Measurements from ENCODE around the gene RPEL1. TPM values are rescaled to one million over a fixed set of nuclear protein-coding genes. Genes with fewer than 3 reads are reported as not detected.
"Not testable (repeated sequence)": the region's sequence is repeated elsewhere in the genome, so short reads cannot be mapped to it uniquely, and the experiment has no call there.

RPEL1 gene
- 0.18 TPM for polyA plus RNA-seq (ENCODE audit: insufficient read length)
- long read RNA-seq, donor 1: 0 reads
- long read RNA-seq, donor 2: 0 reads
- long read RNA-seq, donor 3: 0 reads
- long read RNA-seq, donor 4, partial matches to known transcripts: 0 of 1 reads
- long read RNA-seq, donor 4, other reads (novel, unspliced or antisense): 0 of 1 reads
- long read RNA-seq, donor 5: 0 reads
- long read RNA-seq, donor 6: 0 reads
- long read RNA-seq, donor 7: 0 reads
- long read RNA-seq, donor 8: 0 reads

GRCh38 chr10:103245587-103245986 lies at the start of gene RPEL1:
RPEL1 (plus strand) TSS chr10:103245887; CDS start chr10:103245997, 110 bp downstream.
- not testable (repeated sequence) for DNase-seq

GRCh38 chr10:103196516-103196915 lies 49.2 kb upstream of the RPEL1 start:
- DNase-seq: no peak

DNA sequence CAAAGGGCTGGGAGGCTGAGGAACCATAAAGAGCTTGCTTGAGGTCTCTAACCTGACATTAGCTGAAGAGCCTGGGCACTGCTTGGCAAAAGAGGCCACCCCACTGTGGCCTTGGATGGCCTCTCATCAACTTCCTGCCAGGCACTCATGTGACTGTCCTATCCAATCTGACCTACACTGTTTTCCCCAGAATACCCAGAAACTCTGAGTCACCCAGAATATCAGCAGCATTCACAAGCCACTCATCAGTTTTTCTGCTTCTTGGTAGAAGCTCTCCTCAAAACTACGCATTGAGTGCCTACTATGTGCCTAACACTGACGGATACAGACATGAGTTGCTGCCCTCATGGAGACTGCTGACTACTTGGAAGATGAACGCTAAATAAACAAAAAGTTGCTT lies 48.5 kb upstream of the RPEL1 start:
- no peak for DNase-seq

GRCh38 chr10:103197903-103198302 lies 47.8 kb upstream of the RPEL1 start:
- DNase-seq: no peak

DNA sequence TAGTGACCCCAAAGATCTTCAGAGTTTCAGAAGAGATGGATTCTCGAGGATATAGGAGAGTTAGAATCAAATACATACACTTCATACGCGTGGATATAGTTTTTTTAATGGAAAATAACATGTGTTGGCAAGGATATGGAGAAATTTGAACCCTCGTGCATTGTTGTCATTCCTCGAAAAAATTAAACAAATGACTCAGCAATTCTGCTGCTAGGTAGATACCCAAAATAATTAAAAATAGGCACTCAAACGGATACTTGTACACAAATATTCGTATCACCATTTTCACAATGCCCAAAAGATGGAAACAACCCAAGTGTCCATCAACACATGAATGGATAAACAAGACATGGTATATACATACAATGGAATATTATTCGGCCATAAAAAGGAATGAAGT lies 47.0 kb upstream of the RPEL1 start:
- no peak for DNase-seq

- DNase-seq: no peak
Measured at GRCh38 chr10:103199488-103199887, 46.2 kb upstream of the RPEL1 start.

- DNase-seq: no peak
Measured at GRCh38 chr10:103202319-103202718, 43.4 kb upstream of the RPEL1 start.

DNA sequence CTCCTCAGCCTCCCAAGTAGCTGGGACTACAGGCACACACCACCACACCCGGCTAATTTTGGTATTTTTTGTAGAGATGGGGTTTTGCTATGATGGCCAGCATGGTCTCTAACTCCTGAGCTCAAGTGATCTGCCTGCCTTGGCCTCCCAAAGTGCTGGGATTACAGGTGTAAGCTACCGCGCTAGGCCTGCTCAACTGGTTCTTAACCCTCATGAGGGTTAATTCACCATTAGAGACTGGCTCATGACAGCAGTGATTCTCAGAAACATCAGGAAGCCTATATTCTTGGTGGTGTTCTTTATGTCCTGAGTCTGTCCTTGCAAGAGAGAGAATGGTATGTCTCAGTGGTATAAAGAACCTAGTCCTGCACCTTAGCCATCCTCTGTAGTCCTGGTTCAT lies 42.2 kb upstream of the RPEL1 start:
- DNase-seq: no peak

GRCh38 chr10:103204353-103205255 lies 41.1 kb upstream of the RPEL1 start:
- no peak for DNase-seq

DNA sequence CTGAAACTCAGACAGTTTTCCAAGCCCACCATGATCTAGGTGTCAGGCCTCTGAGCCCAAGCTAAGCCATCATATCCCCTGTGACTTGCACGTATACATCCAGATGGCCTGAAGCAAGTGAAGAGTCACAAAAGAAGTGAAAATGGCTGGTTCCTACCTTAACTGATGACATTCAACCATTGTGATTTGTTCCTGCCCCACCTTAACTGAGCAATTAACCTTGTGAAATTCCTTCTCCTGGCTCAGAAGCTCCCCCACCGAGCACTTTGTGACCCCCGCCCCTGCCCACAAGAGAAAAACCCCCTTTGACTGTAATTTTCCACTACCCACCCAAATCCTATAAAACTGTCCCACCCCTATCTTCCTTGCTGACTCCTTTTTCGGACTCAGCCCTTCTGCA lies 40.3 kb upstream of the RPEL1 start:
- DNase-seq: not testable (repeated sequence)

GRCh38 chr10:103206715-103207114 lies 39.0 kb upstream of the RPEL1 start:
- not testable (repeated sequence) for DNase-seq

GRCh38 chr10:103207141-103207540 lies 38.5 kb upstream of the RPEL1 start:
- no peak for DNase-seq

DNA sequence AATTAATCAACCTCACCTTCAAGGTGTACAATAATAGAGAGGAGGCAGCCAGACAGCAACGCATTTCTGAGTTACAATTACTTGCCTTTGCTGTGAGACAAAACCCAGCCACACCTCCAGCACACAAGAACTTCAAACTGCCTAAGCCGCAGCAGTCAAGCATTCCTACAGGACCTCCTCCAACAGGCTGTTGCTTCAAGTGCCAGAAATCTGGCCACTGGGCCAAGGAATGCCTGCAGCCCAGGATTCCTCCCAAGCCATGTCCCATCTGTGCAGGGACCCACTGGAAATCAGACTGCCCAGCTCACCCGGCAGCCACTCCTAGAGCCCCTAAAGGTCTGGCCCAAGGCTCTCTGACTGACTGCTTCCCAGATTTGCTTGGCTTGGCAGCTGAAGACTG lies 38.0 kb upstream of the RPEL1 start:
- not testable (repeated sequence) for DNase-seq

DNA sequence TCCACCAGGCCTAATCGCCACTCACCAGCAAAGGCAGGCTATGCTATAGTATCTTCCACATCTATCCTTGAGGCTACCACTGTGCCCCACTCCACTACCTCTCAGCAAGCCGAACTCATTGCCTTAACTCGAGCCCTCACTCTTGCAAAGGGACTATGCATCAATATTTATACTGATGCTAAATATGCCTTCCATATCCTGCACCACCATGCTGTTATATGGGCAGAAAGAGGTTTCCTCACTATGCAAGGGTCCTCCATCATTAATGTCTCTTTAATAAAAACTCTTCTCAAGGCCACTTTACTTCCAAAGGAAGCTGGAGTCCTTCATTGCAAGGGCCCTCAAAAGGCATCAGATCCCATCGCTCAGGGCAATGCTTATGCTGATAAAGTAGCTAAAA lies 35.4 kb upstream of the RPEL1 start:
- DNase-seq: not testable (repeated sequence)

DNA sequence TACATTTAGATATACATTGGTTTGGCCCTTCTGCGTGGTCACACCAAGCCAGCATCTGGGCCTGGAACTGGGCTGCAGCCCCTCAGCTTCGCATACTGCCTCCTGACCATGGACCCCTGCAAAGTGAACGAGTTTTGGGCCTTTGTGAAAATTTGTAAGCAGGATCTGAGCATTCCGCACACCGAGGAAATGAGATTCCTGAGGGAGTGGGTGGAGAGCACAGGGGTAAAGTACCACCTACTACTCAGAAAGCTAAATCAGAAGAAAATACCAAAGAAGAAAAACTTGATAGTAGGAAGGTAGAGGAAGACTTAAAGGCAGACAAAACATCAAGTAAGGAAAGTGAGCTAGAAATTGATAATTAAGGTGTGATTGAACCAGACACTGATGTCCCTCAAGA lies 30.1 kb upstream of the RPEL1 start:
- DNase-seq: no peak

- not testable (repeated sequence) for DNase-seq
Measured at GRCh38 chr10:103216362-103216761, 29.3 kb upstream of the RPEL1 start.

GRCh38 chr10:103224133-103224532 lies 21.6 kb upstream of the RPEL1 start:
- DNase-seq: no peak

DNA sequence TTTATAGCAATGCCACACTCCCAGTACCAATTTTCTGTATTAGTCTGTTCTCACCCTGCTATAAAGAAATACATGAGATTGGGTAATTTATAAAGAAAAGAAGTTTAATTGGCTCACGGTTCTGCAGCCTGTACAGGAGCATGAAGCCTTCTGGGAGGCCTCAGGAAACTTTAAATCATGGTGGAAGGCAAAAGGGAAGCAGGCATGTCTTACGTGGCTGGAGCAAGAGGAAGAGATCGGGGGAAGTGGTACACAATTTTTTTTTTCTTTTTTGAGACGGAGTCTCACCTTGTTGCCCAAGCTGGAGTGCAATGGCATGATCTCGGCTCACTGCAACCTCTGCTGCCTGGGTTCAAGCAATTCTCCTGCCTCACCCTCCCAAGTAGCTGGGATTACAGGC lies 21.0 kb upstream of the RPEL1 start:
- not testable (repeated sequence) for DNase-seq

GRCh38 chr10:103225939-103226338 lies 19.7 kb upstream of the RPEL1 start:
- DNase-seq: no peak

DNA sequence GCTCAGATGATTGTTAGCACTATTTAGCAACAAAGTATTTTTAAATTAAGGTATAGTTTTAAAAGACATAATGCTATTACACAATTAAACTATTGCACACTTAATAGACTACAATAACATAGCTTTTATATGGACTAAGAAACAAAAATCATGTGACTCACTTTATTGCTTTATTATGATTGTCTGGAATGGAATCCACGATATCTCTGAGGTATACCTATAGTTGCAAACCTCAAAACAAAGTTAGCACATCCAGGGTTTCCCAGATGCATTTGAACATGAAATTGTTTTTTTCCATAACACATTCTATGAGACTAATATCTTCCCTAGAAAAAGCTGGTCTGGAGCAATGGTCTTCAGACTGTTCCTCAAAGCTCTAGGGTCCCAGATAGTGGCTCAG lies 18.3 kb upstream of the RPEL1 start:
- DNase-seq: no peak

- no peak for DNase-seq
Measured at GRCh38 chr10:103231047-103231551, 14.6 kb upstream of the RPEL1 start.

GRCh38 chr10:103232131-103232673 lies 13.5 kb upstream of the RPEL1 start:
- DNase-seq: no peak
